IMR-90 (cell line): ENCODE results near the gene EDEM1. TPM values are rescaled to one million over a fixed set of nuclear protein-coding genes. Genes with fewer than 3 reads are reported as not detected.

Source experiments
- ATAC-seq: fragments of 200-7000 bp; cut with Tn5 transposase; 2 replicates; pipeline ENCODE4 v1.9.1; 2020; ENCODE audit warnings: low read depth, mild to moderate bottlenecking, moderate library complexity
- BruUV-seq: library from RNA; stranded (reverse); fragments of 400-500 nt; replicated peaks from 2 replicates; lab custom pipeline; 2021; lab: Mats Ljungman, UMichigan
- CTCF ChIA-PET: fragments of 300-600 bp; formaldehyde crosslinking; extraction: SDS; loops from one replicate; lab custom pipeline; 2021; ENCODE audit warnings: antibody characterized with exemption; lab: Yijun Ruan, JAX
- POLR2A ChIA-PET: fragments of 300-600 bp; sonication (Branson Sonifier 250); formaldehyde crosslinking; loops from one replicate; lab custom pipeline; 2022; ENCODE audit warnings: antibody characterized with exemption; ENCODE audit not compliant: unreplicated experiment; lab: Charles Lee
- DNase-seq: peaks from one replicate; pipeline ENCODE4 v3.0.0; 2013
- H2AFZ ChIP-seq: replicated peaks from 2 replicates; pipeline ENCODE3; 2013; ENCODE audit warnings: low read length, mild to moderate bottlenecking; ENCODE audit not compliant: poor library complexity
- H2AK5ac ChIP-seq: 2 replicates; pipeline ENCODE4 v1.6.1; 2013; ENCODE audit warnings: low read depth, low read length, inconsistent platforms
- H2AK9ac ChIP-seq: replicated peaks from 2 replicates; pipeline ENCODE3; 2013; ENCODE audit warnings: mild to moderate bottlenecking, low read depth, low read length, moderate library complexity; ENCODE audit not compliant: poor library complexity
- H2BK120ac ChIP-seq: 2 replicates; pipeline ENCODE4 v1.6.1; 2013; ENCODE audit warnings: low read depth, low read length, inconsistent platforms
- H2BK15ac ChIP-seq: 3 replicates; pipeline ENCODE4 v1.6.1; 2013; ENCODE audit warnings: low read depth, low read length, inconsistent platforms
- H2BK20ac ChIP-seq: 2 replicates; pipeline ENCODE4 v1.6.1; 2013; ENCODE audit warnings: low read depth, mild to moderate bottlenecking, inconsistent platforms, low read length, moderate library complexity
- H2BK5ac ChIP-seq: 2 replicates; pipeline ENCODE4 v1.6.1; 2013; ENCODE audit warnings: mild to moderate bottlenecking, low read depth, low read length, inconsistent platforms; ENCODE audit not compliant: poor library complexity, severe bottlenecking
- H3K14ac ChIP-seq: replicated peaks from 2 replicates; pipeline ENCODE4 v1.6.1; 2013; ENCODE audit warnings: low read depth, low read length, inconsistent platforms
- H3K18ac ChIP-seq: 2 replicates; pipeline ENCODE4 v1.6.1; 2013; ENCODE audit warnings: low read depth, low read length, control low read depth
- H3K23ac ChIP-seq: 2 replicates; pipeline ENCODE4 v1.6.1; 2013; ENCODE audit warnings: low read depth, low read length, inconsistent platforms
- H3K27ac ChIP-seq: 2 replicates; pipeline ENCODE4 v1.5.1; 2013; ENCODE audit warnings: mild to moderate bottlenecking, control low read depth, low read length; ENCODE audit not compliant: insufficient read depth
- H3K27me3 ChIP-seq: 2 replicates; pipeline ENCODE4 v1.6.1; 2013; ENCODE audit warnings: low read length; ENCODE audit not compliant: control insufficient read depth, insufficient read depth
- H3K36me3 ChIP-seq: 2 replicates; pipeline ENCODE4 v1.6.1; 2013; ENCODE audit warnings: low read length, mixed read lengths; ENCODE audit not compliant: control insufficient read depth, insufficient read depth
- H3K4ac ChIP-seq: 2 replicates; pipeline ENCODE4 v1.6.1; 2013; ENCODE audit warnings: low read depth, low read length, inconsistent platforms
- H3K4me1 ChIP-seq: 2 replicates; pipeline ENCODE4 v1.6.1; 2013; ENCODE audit warnings: low read length, mixed read lengths; ENCODE audit not compliant: control insufficient read depth, insufficient read depth
- H3K4me2 ChIP-seq: 2 replicates; pipeline ENCODE4 v1.6.1; 2013; ENCODE audit warnings: low read depth, mild to moderate bottlenecking, control low read depth, low read length, moderate library complexity
- H3K4me3 ChIP-seq: 2 replicates; pipeline ENCODE4 v1.5.1; 2013; ENCODE audit warnings: low read depth, mild to moderate bottlenecking, control low read depth, low read length, moderate library complexity; ENCODE audit not compliant: insufficient read depth
- H3K56ac ChIP-seq: 2 replicates; pipeline ENCODE4 v1.6.1; 2013; ENCODE audit warnings: low read length, inconsistent platforms; ENCODE audit not compliant: insufficient read depth; ENCODE audit errors: extremely low read depth
- H3K79me1 ChIP-seq, 2 experiments: 2 replicates each; pipeline ENCODE4 v1.6.1; 2013; ENCODE audit warnings: low read length in 2 of 2, inconsistent platforms in 1 of 2, low read depth in 1 of 2
- H3K9ac ChIP-seq: 2 replicates; pipeline ENCODE4 v1.6.1; 2013; ENCODE audit warnings: low read depth, low read length, control low read depth
- H3K9me1 ChIP-seq: 2 replicates; pipeline ENCODE4 v1.6.1; 2013; ENCODE audit warnings: low read length, inconsistent platforms; ENCODE audit not compliant: insufficient read depth
- H3K9me3 ChIP-seq: 2 replicates; pipeline ENCODE4 v1.6.1; 2013; ENCODE audit warnings: low read length; ENCODE audit not compliant: control insufficient read depth, insufficient read depth
- H4K20me1 ChIP-seq: 2 replicates; pipeline ENCODE4 v1.6.1; 2013; ENCODE audit warnings: low read length, inconsistent platforms; ENCODE audit not compliant: insufficient read depth
- H4K5ac ChIP-seq: 2 replicates; pipeline ENCODE4 v1.6.1; 2013; ENCODE audit warnings: mild to moderate bottlenecking, low read depth, low read length, control low read depth
- H4K8ac ChIP-seq, 2 experiments: 2 replicates each; pipeline ENCODE4 v1.6.1; 2013; ENCODE audit warnings: low read depth in 2 of 2, low read length in 2 of 2, control low read depth in 1 of 2, inconsistent platforms in 1 of 2
- H4K91ac ChIP-seq: 2 replicates; pipeline ENCODE4 v1.6.1; 2013; ENCODE audit warnings: low read depth, low read length, inconsistent platforms; ENCODE audit not compliant: insufficient read depth
- BHLHE40 ChIP-seq: fragments of 150-350 bp; IDR thresholded peaks from 2 replicates; pipeline ENCODE4 v1.6.1; 2016; ENCODE audit warnings: mild to moderate bottlenecking, low read depth, low read length
- CEBPB ChIP-seq: IDR thresholded peaks from 2 replicates; pipeline ENCODE4 v1.6.1; 2012; ENCODE audit warnings: low read depth, low read length, improper control_type of control experiment
- CHD1 ChIP-seq: IDR thresholded peaks from 2 replicates; pipeline ENCODE4 v1.6.1; 2012; ENCODE audit warnings: low read depth, low read length, improper control_type of control experiment
- CTCF ChIP-seq: conservative IDR thresholded peaks from 2 replicates; pipeline ENCODE4 v1.5.1; 2012; ENCODE audit warnings: mild to moderate bottlenecking, low read depth, low read length, improper control_type of control experiment
- ELK1 ChIP-seq: fragments of 150-350 bp; IDR thresholded peaks from 2 replicates; pipeline ENCODE4 v1.6.1; 2016; ENCODE audit warnings: low read depth, mild to moderate bottlenecking, low read length, moderate library complexity, borderline replicate concordance
- FOS ChIP-seq: fragments of 150-350 bp; IDR thresholded peaks from 2 replicates; pipeline ENCODE4 v1.6.1; 2016; ENCODE audit warnings: low read depth, low read length
- MAFK ChIP-seq: IDR thresholded peaks from 2 replicates; pipeline ENCODE4 v1.6.1; 2012; ENCODE audit warnings: low read depth, low read length, improper control_type of control experiment
- MAZ ChIP-seq: IDR thresholded peaks from 2 replicates; pipeline ENCODE4 v1.6.1; 2012; ENCODE audit warnings: low read depth, mild to moderate bottlenecking, low read length, improper control_type of control experiment, moderate library complexity, borderline replicate concordance
- MXI1 ChIP-seq: IDR thresholded peaks from 2 replicates; pipeline ENCODE4 v1.6.1; 2012; ENCODE audit warnings: low read depth, mild to moderate bottlenecking, low read length, moderate library complexity, borderline replicate concordance
- NFE2L2 ChIP-seq: fragments of 150-350 bp; IDR thresholded peaks from 2 replicates; pipeline ENCODE4 v1.6.1; 2016; ENCODE audit warnings: low read depth, mild to moderate bottlenecking, low read length
- POLR2A ChIP-seq: IDR thresholded peaks from 2 replicates; pipeline ENCODE4 v1.6.1; 2012; ENCODE audit warnings: mild to moderate bottlenecking, low read depth, low read length
- RAD21 ChIP-seq: IDR thresholded peaks from 2 replicates; pipeline ENCODE4 v1.6.1; 2012; ENCODE audit warnings: low read length, improper control_type of control experiment
- RCOR1 ChIP-seq: IDR thresholded peaks from 2 replicates; pipeline ENCODE4 v1.6.1; 2012; ENCODE audit warnings: mild to moderate bottlenecking, low read length, improper control_type of control experiment; ENCODE audit not compliant: insufficient replicate concordance
- RFX5 ChIP-seq: IDR thresholded peaks from 2 replicates; pipeline ENCODE4 v1.8.0; 2012; ENCODE audit warnings: low read depth, mild to moderate bottlenecking, low read length, moderate library complexity
- SMC3 ChIP-seq: fragments of 150-350 bp; IDR thresholded peaks from 2 replicates; pipeline ENCODE4 v1.6.1; 2016; ENCODE audit warnings: low read depth, mild to moderate bottlenecking, antibody characterized with exemption, low read length, moderate library complexity
- USF2 ChIP-seq: fragments of 150-350 bp; IDR thresholded peaks from 2 replicates; pipeline ENCODE4 v1.6.1; 2017; ENCODE audit warnings: mild to moderate bottlenecking, antibody characterized with exemption, low read length, low read depth
- WGBS, 2 experiments: methylation state at CpG; one replicate each; pipeline versions ENCODE4 v1.1.5 to v1.1.7; 2013; ENCODE audit warnings: missing lambda C conversion rate in 2 of 2; ENCODE audit not compliant: insufficient read length in 1 of 2; ENCODE audit errors: extremely low coverage in 2 of 2; 5-methylcytosine and 5-hydroxymethylcytosine counted together
- dilution Hi-C: fragments of 300-500 bp; cut with HindIII; formaldehyde crosslinking; loops from one replicate; pipeline ENCODE4 v1.14.3; 2018; ENCODE audit warnings: low sequenced_read_pairs; ENCODE audit not compliant: unreplicated experiment
- in situ Hi-C: fragments of 300-500 bp; cut with MboI; formaldehyde crosslinking; loops from 3 replicates; pipeline ENCODE4 v1.14.3; 2019; ENCODE audit warnings: low sequenced_read_pairs, inconsistent platforms, mixed read lengths
- intact Hi-C: fragments of 100-400 bp; cut with micrococcal nuclease; formaldehyde crosslinking; loops from 2 replicates; pipeline ENCODE4 v1.10.0; 2022
- polyA plus RNA-seq, 3 experiments: library from polyadenylated mRNA; depleted of rRNA; stranded (reverse); fragments of >200 nt; gene quantifications; 2 replicates each; pipeline ENCODE4 v1.2.3, GENCODE V29; 2012; ENCODE audit warnings: low replicate concordance in 1 of 3
- total RNA-seq: library from RNA; depleted of rRNA; stranded (reverse); fragments of >200 nt; gene quantifications from 2 replicates; pipeline ENCODE4 v1.2.3, GENCODE V29; 2012

EDEM1 gene
- total and polyA plus RNA-seq, 2 of the 4 experiments (the other 2 are of a cell fraction) = 23.5 to 27.0 TPM

- in situ Hi-C loops (no loop called here), intact Hi-C loops (no loop called here), dilution Hi-C loops (no loop called here)
- Histone ChIP-seq H4K8ac (no peak overlapping the region), H3K36me3 (no peaks in the 10 kb centered on the region), H3K9me1 (peaks cover 8% of the 10 kb centered on the region), H2BK20ac (no peak overlapping the region), H2AK5ac (no peak overlapping the region), H3K9ac (no peak overlapping the region), H3K23ac (no peak overlapping the region), H3K4me2 (no peak overlapping the region), H3K4me3 (no peak overlapping the region), H2BK15ac (no peak overlapping the region), H3K18ac (no peak overlapping the region), H3K4me1 (peaks cover 8% of the 10 kb centered on the region; the same call in 1 of the 2 replicates), H3K9me3 (peaks cover 2% of the 10 kb centered on the region; the same call in 1 of the 2 replicates), H3K56ac (no peak overlapping the region), H2AFZ (no peak overlapping the region), H4K20me1 (peaks cover 71% of the 10 kb centered on the region), H3K4ac (no peak overlapping the region), H3K27ac (no peak overlapping the region), H3K27me3 (no peaks in the 10 kb centered on the region), H4K5ac (no peak overlapping the region), H3K14ac (no peak overlapping the region), H2BK5ac (no peak overlapping the region), H2AK9ac (no peak overlapping the region), H4K91ac (no peak overlapping the region), H3K79me1 (peaks cover 45 to 82% of the 10 kb centered on the region in 2 experiments), H2BK120ac (no peak overlapping the region)
- BruUV-seq = no TSS peak
- DNase-seq (no peak), ATAC-seq (no peak)
- TF ChIP-seq BHLHE40 (no peak), USF2 (no peak), SMC3 (no peak), RCOR1 (no peak), CEBPB (no peak), CTCF (no peak), POLR2A (no peak), MAFK (no peak), MAZ (no peak), NFE2L2 (no peak), ELK1 (no peak), RAD21 (no peak), CHD1 (no peak), MXI1 (no peak), RFX5 (no peak), FOS (no peak)
- CTCF ChIA-PET = no interaction called here
- WGBS, 2 experiments = no CpG with 5 or more reads among the region's 4 CpGs
- POLR2A ChIA-PET = no interaction called here
Observed at GRCh38 chr3:5141760-5142159, 45.7 kb upstream of the EDEM1 start.
